Tibial artery (tissue), 4 donors: ENCODE measurements around the gene IRAK3.
"Not testable (repeated sequence)": the region's sequence is repeated elsewhere in the genome, so short reads cannot be mapped to it uniquely, and the experiment has no call there.

Experiments
- DNase-seq, 2 donors: peaks; one replicate each; pipeline ENCODE4 v3.0.0-alpha.2; 2019
- H3K27ac ChIP-seq, 2 donors: fragments of 200-600 bp; sonication (generic) in 1 of 2; 1 replicate in 1 of 2; 2 replicates in 1 of 2; pipeline ENCODE4 v1.5.1; 2018 to 2019; ENCODE audit warnings: mild to moderate bottlenecking in 1 of 2
- H3K27me3 ChIP-seq, 2 donors: fragments of 200-600 bp; sonication (generic) in 1 of 2; one replicate each; pipeline versions ENCODE4 v1.5.1 to v1.6.0; 2016 to 2019
- H3K36me3 ChIP-seq, 3 donors: fragments of 200-600 bp; sonication (generic) in 2 of 3; one replicate each; pipeline ENCODE4 v1.5.1; 2016 to 2019; ENCODE audit warnings: mild to moderate bottlenecking in 2 of 3
- H3K4me1 ChIP-seq, 4 donors: fragments of 200-600 bp; sonication (generic) in 2 of 4; 1 replicate in 3 of 4; 2 replicates in 1 of 4; pipeline ENCODE4 v1.5.1; 2016 to 2019
- H3K4me3 ChIP-seq, 2 donors: fragments of 200-600 bp; sonication (generic) in 1 of 2; 1 replicate in 1 of 2; 2 replicates in 1 of 2; pipeline ENCODE4 v1.5.1; 2018 to 2019; ENCODE audit warnings: mild to moderate bottlenecking in 2 of 2
- H3K9me3 ChIP-seq, 3 donors: fragments of 200-600 bp; sonication (generic) in 1 of 3; one replicate each; pipeline ENCODE4 v1.5.1; 2016 to 2019
- CTCF ChIP-seq, 2 experiments: fragments of 200-600 bp in 1 of 2; fragments of 450-650 bp in 1 of 2; IDR thresholded peaks; one replicate each; pipeline ENCODE4 v1.5.1; 2017 to 2019; ENCODE audit warnings: antibody characterized with exemption in 2 of 2, mild to moderate bottlenecking in 1 of 2, moderate library complexity in 1 of 2
- intact Hi-C: fragments of 100-400 bp; cut with DNase I; formaldehyde crosslinking; loops from one replicate; pipeline ENCODE4 v1.15.0; 2023; ENCODE audit warnings: low total_unique reads

The IRAK3 gene

GRCh38 chr12:66165141-66165540 is 23.9 kb upstream of the IRAK3 start:
- Histone ChIP-seq H3K36me3 (peaks cover 0 to 9% (median 5%) of the 10 kb centered on the region in 3 donors), H3K9me3 (peaks cover 0 to 5% (median 0%) of the 10 kb centered on the region in 3 donors), H3K27ac (no peak overlapping the region), H3K4me1 (peaks cover 0 to 19% (median 5%) of the 10 kb centered on the region in 4 donors), H3K27me3 (no peaks in the 10 kb centered on the region), H3K4me3 (no peak overlapping the region)
- TF ChIP-seq CTCF (IDR thresholded peaks at IDR 0.05): no peak
- intact Hi-C loops: no loop called here
- no peak for DNase-seq

- Histone ChIP-seq H3K4me3 (no peak overlapping the region), H3K36me3 (no peaks in the 10 kb centered on the region), H3K4me1 (peaks cover 0 to 19% (median 5%) of the 10 kb centered on the region in 4 donors), H3K9me3 (peaks cover 0 to 5% (median 0%) of the 10 kb centered on the region in 3 donors), H3K27me3 (no peaks in the 10 kb centered on the region), H3K27ac (no peak overlapping the region)
- TF ChIP-seq CTCF (IDR thresholded peaks at IDR 0.05): no peak
- intact Hi-C loops: no loop called here
- no peak for DNase-seq
Observed at GRCh38 chr12:66166561-66166960, 22.5 kb upstream of the IRAK3 start.

- intact Hi-C loops: no loop called here
- no peaks in the 10 kb centered on the region for H3K36me3 ChIP-seq
Observed at GRCh38 chr12:66168410-66168809, 20.6 kb upstream of the IRAK3 start.

GRCh38 chr12:66169221-66170170 is 19.5 kb upstream of the IRAK3 start, which contains the start of gene TMBIM4:
Gene TMBIM4 (minus strand): TSS chr12:66169996. CDS start chr12:66169951, 45 bp downstream.
- peak within 1 kb of the TSS; percentile 96 to 97 for H3K27ac ChIP-seq
- peak; percentile 81 to 92 for DNase-seq
- no peaks in the 10 kb centered on the region for H3K27me3 ChIP-seq
- H3K36me3 ChIP-seq: no peaks in the 10 kb centered on the region
- intact Hi-C loops: no loop called here
- H3K4me3 ChIP-seq: peak within 1 kb of the TSS; percentile 68 to 73
- H3K4me1 ChIP-seq: peaks cover 0 to 19% (median 5%) of the 10 kb centered on the region in 4 donors
- peak; percentile 59 to 60 for TF ChIP-seq CTCF (IDR thresholded peaks at IDR 0.05)
- H3K9me3 ChIP-seq: peaks cover 0 to 5% (median 0%) of the 10 kb centered on the region in 3 donors

More at GRCh38 chr12:66168410-66168809, 20.6 kb upstream of the IRAK3 start:
- no peaks in the 10 kb centered on the region for H3K27me3 ChIP-seq
- H3K4me1 ChIP-seq: peaks cover 0 to 19% (median 5%) of the 10 kb centered on the region in 4 donors
- DNase-seq: no peak
- peaks cover 0 to 5% (median 0%) of the 10 kb centered on the region in 3 donors for H3K9me3 ChIP-seq
- H3K27ac ChIP-seq: peak overlapping the region; percentile 96 to 97
- TF ChIP-seq CTCF (IDR thresholded peaks at IDR 0.05): no peak
- H3K4me3 ChIP-seq: peak overlapping the region; percentile 68 to 73

- no peaks in the 10 kb centered on the region for H3K9me3 ChIP-seq
- H3K27me3 ChIP-seq: no peaks in the 10 kb centered on the region
- intact Hi-C loops: no loop called here
- no peaks in the 10 kb centered on the region for H3K36me3 ChIP-seq
- peaks cover 0 to 19% (median 5%) of the 10 kb centered on the region in 4 donors for H3K4me1 ChIP-seq
- H3K27ac ChIP-seq: peak overlapping the region; percentile 96 to 97
- DNase-seq: no peak
- peak overlapping the region; percentile 68 to 73 for H3K4me3 ChIP-seq
- no peak for TF ChIP-seq CTCF (IDR thresholded peaks at IDR 0.05)
Observed at GRCh38 chr12:66170606-66171005, 18.4 kb upstream of the IRAK3 start.

- H3K4me3 ChIP-seq, H3K27me3 ChIP-seq, H3K36me3 ChIP-seq, H3K27ac ChIP-seq, H3K9me3 ChIP-seq, intact Hi-C loops, DNase-seq, H3K4me1 ChIP-seq: not testable (repeated sequence)
Observed at GRCh38 chr12:66174391-66175325, 14.4 kb upstream of the IRAK3 start.
